K562 (cell line): ENCODE data around the gene FHIT. TPM values are rescaled to one million over a fixed set of nuclear protein-coding genes. Genes with fewer than 3 reads are reported as not detected.

Experiments
- ATAC-seq: fragments of 200-7000 bp; cut with Tn5 transposase; 3 replicates; pipeline ENCODE4 v1.9.1; 2020; ENCODE audit warnings: moderate library complexity
- BruUV-seq: library from RNA; stranded (reverse); fragments of 400-500 nt; replicated peaks from 2 replicates; lab custom pipeline; 2021; lab: Mats Ljungman, UMichigan
- CTCF ChIA-PET: fragments of 300-600 bp; formaldehyde crosslinking; extraction: SDS; loops from one replicate; lab custom pipeline; 2021; ENCODE audit warnings: low intra/inter-chr PET ratio; lab: Yijun Ruan, JAX
- POLR2A ChIA-PET: fragments of 300-600, 350-650 bp; sonication (Branson Sonifier 250); formaldehyde crosslinking; extraction: SDS; loops from one replicate; lab custom pipeline; 2021; ENCODE audit warnings: antibody characterized with exemption, inconsistent platforms; lab: Yijun Ruan, JAX
- DNase-seq, 4 experiments: peaks; one replicate each; pipeline versions ENCODE4 v3.0.0 to v3.0.0-alpha.2; 2011 to 2018; ENCODE audit warnings: low spot score in 3 of 4, mixed read lengths in 3 of 4; ENCODE audit errors: extremely low read depth in 1 of 4
- FAIRE-seq: peaks from 2 replicates; lab custom pipeline; 2011; peaks lifted over from hg19 to GRCh38; lab: Jason Lieb, UNC
- H2AFZ ChIP-seq: 2 replicates; pipeline ENCODE4 v1.6.0; 2011; ENCODE audit warnings: low read depth, low read length, control low read depth, inconsistent platforms
- H3K27ac ChIP-seq: fragments of 200-600 bp; 3 replicates; pipeline ENCODE4 v1.8.0; 2011; ENCODE audit warnings: low read depth, mild to moderate bottlenecking, control low read depth, inconsistent platforms, low read length, moderate library complexity, mixed read lengths; ENCODE audit errors: extremely low read depth
- H3K27me3 ChIP-seq, 2 experiments: fragments of 300-600 bp in 1 of 2; 2 replicates in 1 of 2; 3 replicates in 1 of 2; pipeline versions ENCODE4 v1.6.0 to v1.8.0; 2011; ENCODE audit warnings: inconsistent platforms in 2 of 2, low read length in 2 of 2, mild to moderate bottlenecking in 1 of 2, mixed read lengths in 1 of 2, moderate library complexity in 1 of 2; ENCODE audit not compliant: control insufficient read depth in 2 of 2, insufficient read depth in 2 of 2
- H3K36me3 ChIP-seq: fragments of 300-600 bp; 3 replicates; pipeline ENCODE4 v1.8.0; 2011; ENCODE audit warnings: mild to moderate bottlenecking, low read length, inconsistent platforms; ENCODE audit not compliant: control insufficient read depth, insufficient read depth
- H3K4me1 ChIP-seq, 2 experiments: fragments of 200-600 bp in 1 of 2; replicated peaks in 1 of 2; 2 replicates in 1 of 2; 3 replicates in 1 of 2; pipeline versions ENCODE4 v1.5.1 to v1.8.0; 2011; ENCODE audit warnings: inconsistent platforms in 2 of 2, low read length in 2 of 2, mild to moderate bottlenecking in 1 of 2, mixed read lengths in 1 of 2, moderate library complexity in 1 of 2; ENCODE audit not compliant: control insufficient read depth in 2 of 2, insufficient read depth in 2 of 2
- H3K4me2 ChIP-seq: 2 replicates; pipeline ENCODE4 v1.6.1; 2011; ENCODE audit warnings: low read length, control low read depth, inconsistent platforms, mixed read lengths; ENCODE audit not compliant: insufficient read depth
- H3K4me3 ChIP-seq: fragments of 200-600 bp; sonication (generic), shearing (Covaris generic); 2 replicates; pipeline ENCODE4 v1.5.1; 2016; ENCODE audit warnings: control low read depth, inconsistent platforms
- H3K79me2 ChIP-seq: fragments of 200-600 bp; 3 replicates; pipeline ENCODE4 v1.8.0; 2011; ENCODE audit warnings: low read length, inconsistent platforms; ENCODE audit not compliant: control insufficient read depth, insufficient read depth
- H3K9ac ChIP-seq, 2 experiments: 2 replicates each; pipeline versions ENCODE4 v1.6.0 to v1.6.1; 2011; ENCODE audit warnings: low read depth in 2 of 2, low read length in 2 of 2, control low read depth in 1 of 2, inconsistent platforms in 1 of 2, mild to moderate bottlenecking in 1 of 2, mixed read lengths in 1 of 2; ENCODE audit not compliant: insufficient read depth in 1 of 2
- H3K9me1 ChIP-seq: one replicate; pipeline ENCODE4 v1.6.0; 2011; ENCODE audit warnings: inconsistent platforms, mild to moderate bottlenecking, low read length, moderate library complexity; ENCODE audit not compliant: control insufficient read depth, insufficient read depth
- H3K9me3 ChIP-seq: replicated peaks from 2 replicates; pipeline ENCODE4 v1.5.1; 2011; ENCODE audit warnings: low read depth, low read length, inconsistent platforms; ENCODE audit not compliant: control insufficient read depth, insufficient read depth
- H4K20me1 ChIP-seq: replicated peaks from 2 replicates; pipeline ENCODE4 v1.6.1; 2011; ENCODE audit warnings: low read length, inconsistent platforms, mixed read lengths; ENCODE audit not compliant: control insufficient read depth, insufficient read depth
- CBFA2T2 ChIP-seq: fragments of 450-650 bp; conservative IDR thresholded peaks from 2 replicates; pipeline ENCODE4 v1.6.1; 2017; ENCODE audit warnings: mild to moderate bottlenecking
- FIP1L1 ChIP-seq: fragments of 200-400 bp; formaldehyde crosslinking; IDR thresholded peaks from 2 replicates; pipeline ENCODE4 v1.6.1; 2018; ENCODE audit warnings: mild to moderate bottlenecking, low read depth, low read length; ENCODE audit not compliant: poor library complexity, severe bottlenecking
- FOS ChIP-seq: IDR thresholded peaks from 3 replicates; pipeline ENCODE4 v1.6.1; 2011; ENCODE audit not compliant: insufficient read length; ENCODE audit errors: extremely low read depth
- HMBOX1 ChIP-seq: sonication (generic); IDR thresholded peaks from 2 replicates; pipeline ENCODE4 v1.6.1; 2016
- KAT7 ChIP-seq: sonication (generic); formaldehyde crosslinking; IDR thresholded peaks from 2 replicates; pipeline ENCODE4 v1.8.0; 2022; ENCODE audit warnings: missing genetic modification reagents, mild to moderate bottlenecking, borderline replicate concordance
- MNT ChIP-seq, 2 experiments: fragments of 450-650 bp; conservative IDR thresholded peaks; 2 replicates each; pipeline ENCODE4 v1.6.1; 2017; ENCODE audit warnings: mild to moderate bottlenecking in 2 of 2, moderate library complexity in 2 of 2
- NCOR1 ChIP-seq: fragments of 450-650 bp; IDR thresholded peaks from 2 replicates; pipeline ENCODE4 v1.6.1; 2016; ENCODE audit warnings: mild to moderate bottlenecking, moderate library complexity
- NONO ChIP-seq, 2 experiments: fragments of 200-400 bp in 1 of 2; fragments of 450-650 bp in 1 of 2; formaldehyde crosslinking in 1 of 2; IDR thresholded peaks; 2 replicates each; pipeline ENCODE4 v1.6.1; 2017; ENCODE audit warnings: low read depth in 2 of 2, mild to moderate bottlenecking in 2 of 2, moderate library complexity in 2 of 2, low read length in 1 of 2
- PML ChIP-seq: IDR thresholded peaks from 2 replicates; pipeline ENCODE4 v1.6.1; 2012; ENCODE audit warnings: low read length, inconsistent platforms
- PRDM10 ChIP-seq: fragments of 450-650 bp; IDR thresholded peaks from 2 replicates; pipeline ENCODE4 v1.6.1; 2018; ENCODE audit not compliant: partially characterized antibody
- RBBP5 ChIP-seq: fragments of 200-600 bp; sonication (generic); IDR thresholded peaks from 2 replicates; pipeline ENCODE4 v1.6.1; 2012; ENCODE audit warnings: borderline replicate concordance, mild to moderate bottlenecking, low read length, control low read depth, inconsistent platforms; ENCODE audit not compliant: insufficient read depth, poor library complexity, severe bottlenecking
- SRF ChIP-seq, 2 experiments: fragments of 250-450, 450-650 bp in 1 of 2; sonication (Bioruptor Pico) in 1 of 2; sonication (generic) in 1 of 2; formaldehyde crosslinking; IDR thresholded peaks; 2 replicates each; pipeline versions ENCODE4 v1.5.0 to v1.5.1; 2020 to 2022; ENCODE audit warnings: mild to moderate bottlenecking in 1 of 2, missing genetic modification reagents in 1 of 2
- TEAD4 ChIP-seq, 2 experiments: sonication (generic) in 1 of 2; formaldehyde crosslinking in 1 of 2; IDR thresholded peaks; 2 replicates each; pipeline versions ENCODE4 v1.6.1 to v1.8.0; 2012 to 2022; ENCODE audit warnings: borderline replicate concordance in 1 of 2, inconsistent platforms in 1 of 2, low read length in 1 of 2, mild to moderate bottlenecking in 1 of 2, missing genetic modification reagents in 1 of 2
- THRAP3 ChIP-seq: fragments of 450-650 bp; IDR thresholded peaks from 2 replicates; pipeline ENCODE4 v1.6.1; 2016; ENCODE audit warnings: mild to moderate bottlenecking, inconsistent platforms, borderline replicate concordance
- ZKSCAN1 ChIP-seq: fragments of 150-350 bp; IDR thresholded peaks from 2 replicates; pipeline ENCODE4 v1.6.1; 2016; ENCODE audit warnings: low read depth, low read length
- ZNF316 ChIP-seq: fragments of 450-650 bp; IDR thresholded peaks from 2 replicates; pipeline ENCODE4 v1.6.1; 2016
- ZNF830 ChIP-seq: fragments of 250-450 bp; sonication (Bioruptor Pico); IDR thresholded peaks from 2 replicates; pipeline ENCODE4 v1.5.0; 2021; ENCODE audit warnings: mild to moderate bottlenecking
- WGBS: fragments of 100-300 bp; shearing (Covaris generic); methylation state at CpG from one replicate; pipeline ENCODE4 v1.1.6; 2016; ENCODE audit warnings: low coverage, mixed read lengths; ENCODE audit not compliant: insufficient coverage; ENCODE audit errors: missing lambda C conversion rate; 5-methylcytosine and 5-hydroxymethylcytosine counted together
- in situ Hi-C: fragments of 300-500 bp; cut with MboI; formaldehyde crosslinking; loops from 4 replicates; pipeline ENCODE4 v1.15.0; 2018; ENCODE audit warnings: inconsistent platforms, mixed read lengths
- intact Hi-C: fragments of 100-400 bp; cut with micrococcal nuclease; formaldehyde crosslinking; loops from 2 replicates; pipeline ENCODE4 v1.14.2; 2022
- polyA plus RNA-seq, 8 experiments: library from polyadenylated mRNA; depleted of rRNA in 4 of 8; stranded (reverse) in 5 of 8; unstranded in 3 of 8; fragments of >200 nt; fragmentation: Nextera tagmentation in 2 of 8; fragmentation: Illumina TruSeq in 1 of 8; extraction: Ambion mirVana in 2 of 8; extraction: Trizol in 1 of 8; gene quantifications; 2 replicates each; pipeline versions ENCODE4 v1.2.1 to v1.2.3, GENCODE V29; 2011 to 2014; ENCODE audit warnings: inconsistent platforms in 1 of 8, missing spikeins in 1 of 8
- total RNA-seq, 7 experiments: library from RNA; depleted of rRNA in 6 of 7; stranded (reverse); fragments of >200 nt in 6 of 7; fragmentation: Illumina TruSeq in 2 of 7; extraction: Trizol in 2 of 7; gene quantifications; 2 replicates each; pipeline versions ENCODE4 v1.2.1 to v1.2.3, GENCODE V29; 2011 to 2021; ENCODE audit warnings: low replicate concordance in 1 of 7

Gene FHIT
- total and polyA plus RNA-seq, 9 of the 15 experiments (the other 6 are each of a cell fraction or from before 2014, with no cell fraction given): 1.7 to 9.1 (median 4.3) TPM

- WGBS: 18% methylated on average over 2 of the region's 2 CpGs
- FAIRE-seq (no peak), DNase-seq (no peak), ATAC-seq (no peak)
- no peak overlapping the region for H3K4me2 ChIP-seq
- no peak overlapping the region for H3K4me3 ChIP-seq
- no peak overlapping the region for H2AFZ ChIP-seq
- no peaks in the 10 kb centered on the region for H3K9me3 ChIP-seq
- no TSS peak for BruUV-seq
- POLR2A ChIA-PET: interaction anchor here (0.6 kb wide), 1 partner anchor 1375 kb away, joined by 3 read pairs; no protein-coding TSS in a partner anchor
- H3K79me2 ChIP-seq: no peaks in the 10 kb centered on the region
- intact Hi-C loops: no loop called here
- H3K9me1 ChIP-seq: no peaks in the 10 kb centered on the region
- in situ Hi-C loops: no loop called here
- no peak overlapping the region for H3K9ac ChIP-seq
- CTCF ChIA-PET: no interaction called here
- no peaks in the 10 kb centered on the region for H4K20me1 ChIP-seq
- peaks cover 0 to 3% of the 10 kb centered on the region in 2 experiments; a peak in 1 of 5 replicates for H3K4me1 ChIP-seq
- H3K27ac ChIP-seq: no peak overlapping the region
- H3K27me3 ChIP-seq: no peaks in the 10 kb centered on the region
- H3K36me3 ChIP-seq: no peaks in the 10 kb centered on the region
- TF ChIP-seq ZKSCAN1: no peak
- TF ChIP-seq FIP1L1: no peak
- TF ChIP-seq TEAD4 (IDR thresholded peaks at IDR 0.05; ENCODE audit: low read length): no peak
- no peak for TF ChIP-seq TEAD4 (CRISPR knock-in tag; IDR thresholded peaks at IDR 0.05; ENCODE audit: borderline replicate concordance)
- no peak for TF ChIP-seq FOS
- no peak for TF ChIP-seq CBFA2T2
- no peak for TF ChIP-seq KAT7 (CRISPR knock-in tag)
- TF ChIP-seq NONO (IDR thresholded peaks at IDR 0.05; ENCODE audit: low read depth in 2 of 2, low read length in 1 of 2): no peak
- no peak for TF ChIP-seq ZNF830 (CRISPR knock-in tag)
- no peak for TF ChIP-seq PML
- no peak for TF ChIP-seq SRF (CRISPR knock-in tag; IDR thresholded peaks at IDR 0.05)
- TF ChIP-seq PRDM10: no peak
- no peak for TF ChIP-seq NCOR1
- no peak for TF ChIP-seq THRAP3
- TF ChIP-seq ZNF316: no peak
- no peak for TF ChIP-seq RBBP5
- TF ChIP-seq HMBOX1: no peak
- no peak for TF ChIP-seq MNT (conservative IDR thresholded peaks at IDR 0.05)
These were observed 858.8 kb downstream of the FHIT start for GRCh38 chr3:60392501-60392900.
